Measurements from ENCODE around the gene TPRN.

The TPRN gene

DNA sequence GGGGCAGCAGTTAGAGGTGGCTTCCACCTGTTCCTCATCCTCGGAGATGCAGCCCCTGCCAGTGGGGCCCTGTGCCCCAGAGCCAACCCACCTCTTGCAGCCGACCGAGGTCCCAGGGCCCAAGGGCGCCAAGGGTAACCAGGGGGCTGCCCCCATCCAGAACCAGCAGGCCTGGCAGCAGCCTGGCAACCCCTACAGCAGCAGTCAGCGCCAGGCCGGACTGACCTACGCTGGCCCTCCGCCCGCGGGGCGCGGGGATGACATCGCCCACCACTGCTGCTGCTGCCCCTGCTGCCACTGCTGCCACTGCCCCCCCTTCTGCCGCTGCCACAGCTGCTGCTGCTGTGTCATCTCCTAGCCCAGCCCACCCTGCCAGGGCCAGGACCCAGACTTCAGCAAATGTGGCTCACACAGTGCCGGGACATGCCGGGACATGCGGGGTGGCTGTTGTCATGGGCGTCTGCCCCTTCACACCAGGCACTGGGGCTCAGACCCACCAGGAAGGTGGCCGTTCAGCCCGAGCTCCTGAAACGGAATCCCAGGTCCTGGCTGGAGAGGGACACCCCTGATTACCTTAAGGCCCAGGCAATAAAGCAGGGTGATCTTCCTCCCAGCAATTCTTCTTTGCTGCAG is 25.3 kb upstream of the TPRN start:
- no peak for DNase-seq (ENCODE audit: low read depth in 1 of 2, low spot score in 1 of 2)

DNA sequence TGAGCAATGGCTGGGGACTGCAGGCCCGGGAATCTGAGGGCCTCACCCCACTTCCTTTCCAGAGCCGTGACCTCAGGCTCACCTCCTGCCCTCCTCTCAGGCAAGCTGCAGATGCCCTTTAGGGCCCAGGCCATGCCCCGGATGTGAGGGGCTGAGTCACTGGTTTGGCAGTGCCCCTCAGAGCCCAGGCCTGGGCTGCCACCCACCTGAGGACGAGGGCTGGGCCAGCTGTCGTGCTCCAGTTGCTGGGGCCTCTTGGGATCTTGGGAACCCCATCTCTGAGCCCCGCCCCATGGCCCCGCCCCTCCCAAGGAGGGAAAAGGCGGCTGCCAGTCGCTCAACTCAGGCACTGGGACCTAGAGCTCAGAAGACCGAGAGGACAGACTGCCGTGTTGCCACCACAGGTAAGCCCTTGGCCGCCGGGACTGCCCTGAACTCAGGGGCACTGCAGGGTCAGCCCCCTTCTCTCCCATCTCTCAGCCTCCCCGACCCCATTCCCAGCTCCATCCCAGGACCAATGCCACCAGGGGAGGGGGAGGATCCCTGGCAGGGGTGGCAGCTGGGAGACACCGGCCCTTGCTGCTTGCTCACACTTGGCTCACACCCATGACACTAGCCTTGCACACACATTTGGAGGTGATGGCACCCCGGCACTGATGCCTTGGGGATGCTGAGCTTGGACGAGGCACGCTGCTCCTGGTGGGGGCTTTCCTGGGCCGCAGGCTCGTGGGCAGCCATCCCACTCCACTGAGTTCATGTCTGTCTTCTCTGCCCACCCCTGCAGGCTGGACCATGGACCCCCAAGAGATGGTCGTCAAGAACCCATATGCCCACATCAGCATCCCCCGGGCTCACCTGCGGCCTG is 24.5 kb upstream of the TPRN start, which contains the start of gene CYSRT1:
Gene CYSRT1, plus strand, starts transcription at position 345 of the 865 bp plus-strand sequence. Its CDS starts 448 bp downstream, at position 793.
- DNase-seq (ENCODE audit: low read depth in 1 of 2, low spot score in 1 of 2), result no peak

DNA sequence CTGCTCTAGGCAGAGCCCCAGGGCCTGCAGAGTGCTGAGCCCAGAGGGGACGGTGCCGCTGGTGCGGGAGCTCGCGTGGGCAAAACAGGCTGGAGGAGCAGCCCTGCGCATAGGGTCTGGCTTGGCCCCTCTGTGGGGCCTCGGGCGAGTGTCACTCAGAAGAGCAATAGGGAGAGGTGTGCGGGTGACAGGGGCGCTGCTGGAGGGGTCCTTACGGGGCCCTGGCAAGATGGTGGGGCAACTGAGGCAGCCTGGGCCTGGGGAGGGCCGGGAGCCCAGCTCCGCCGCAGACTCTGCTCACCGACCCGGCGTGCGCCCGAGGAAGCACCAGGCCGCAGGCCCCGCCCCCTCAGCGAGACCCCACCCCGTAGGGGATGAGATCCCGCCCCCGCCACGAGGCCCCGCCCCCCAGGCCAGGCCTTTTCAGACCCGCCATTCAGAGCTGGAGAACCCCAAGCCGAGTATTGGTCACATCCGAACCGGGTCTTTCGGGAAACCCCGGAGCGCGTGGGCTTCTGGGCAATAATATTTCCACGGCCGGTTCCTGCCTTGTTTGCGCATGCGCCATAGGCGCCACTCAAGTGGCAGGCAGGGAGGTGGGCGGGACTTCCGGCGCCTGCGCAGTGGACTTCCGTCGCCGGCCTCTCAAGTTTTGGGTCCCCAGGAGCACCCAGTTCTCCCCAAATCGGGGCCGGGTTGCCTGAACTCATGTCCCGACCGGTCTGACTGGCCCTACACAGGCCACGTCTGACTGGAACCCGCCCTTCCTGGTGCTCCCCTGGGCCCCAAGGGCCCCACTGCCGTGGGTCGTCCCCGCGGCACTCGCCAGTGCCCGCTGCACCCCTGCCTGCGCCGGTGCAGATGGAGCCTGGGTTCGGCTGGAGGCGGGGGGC is 22.8 kb upstream of the TPRN start:
- DNase-seq (ENCODE audit: low read depth in 1 of 2, low spot score in 1 of 2), result peak; percentile 96 to 98

DNA sequence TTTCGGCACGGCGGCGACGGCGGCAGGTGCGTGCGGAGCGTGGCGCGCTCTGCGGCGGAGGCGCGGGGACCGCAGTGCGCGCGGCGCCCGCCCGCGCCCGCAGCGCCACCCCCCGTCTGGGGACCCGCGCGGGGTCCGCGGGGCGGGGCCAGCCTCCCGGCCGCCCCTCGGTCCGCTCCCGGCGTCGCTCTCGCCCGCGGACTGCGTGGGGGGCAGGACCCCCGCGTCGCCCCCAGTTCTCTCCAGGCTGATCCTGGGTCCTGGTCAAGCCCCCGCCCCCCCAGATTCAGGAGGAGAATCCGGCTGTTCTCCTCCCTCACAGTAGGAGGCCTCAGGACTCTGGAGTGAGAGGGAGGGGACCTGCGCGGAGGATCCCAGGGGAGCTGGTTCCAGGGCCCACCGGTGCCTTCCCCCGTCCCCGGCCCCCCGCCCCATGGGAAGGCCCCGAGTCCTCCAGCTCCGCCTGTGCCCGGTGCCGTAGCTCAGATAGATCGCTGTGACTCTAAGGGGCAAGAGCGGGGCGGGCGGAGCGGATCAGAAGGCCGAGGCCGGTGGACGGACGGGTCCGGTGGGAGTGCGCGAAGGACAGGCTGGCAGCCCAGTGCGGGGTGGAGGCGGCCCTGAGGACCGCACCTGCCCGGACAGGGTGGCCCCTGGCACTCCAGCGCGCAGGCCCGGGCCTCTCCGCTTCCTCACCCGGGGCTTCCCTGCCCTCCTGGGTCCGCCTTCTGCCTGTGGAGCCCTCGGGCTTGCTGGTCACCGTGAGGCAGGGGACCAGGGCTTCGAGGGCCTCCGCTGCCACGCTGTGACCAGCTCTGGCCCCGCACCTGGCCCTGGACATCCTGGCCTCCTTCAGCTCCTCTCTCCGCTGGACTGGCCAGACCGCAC is 21.9 kb upstream of the TPRN start, which contains the start of gene RNF208:
Gene RNF208, minus strand, starts transcription at position 51 of the 888 bp plus-strand sequence. CDS start 1,028 bp downstream, outside the sequence.
- DNase-seq (ENCODE audit: low read depth in 1 of 2, low spot score in 1 of 2), result no peak

DNA sequence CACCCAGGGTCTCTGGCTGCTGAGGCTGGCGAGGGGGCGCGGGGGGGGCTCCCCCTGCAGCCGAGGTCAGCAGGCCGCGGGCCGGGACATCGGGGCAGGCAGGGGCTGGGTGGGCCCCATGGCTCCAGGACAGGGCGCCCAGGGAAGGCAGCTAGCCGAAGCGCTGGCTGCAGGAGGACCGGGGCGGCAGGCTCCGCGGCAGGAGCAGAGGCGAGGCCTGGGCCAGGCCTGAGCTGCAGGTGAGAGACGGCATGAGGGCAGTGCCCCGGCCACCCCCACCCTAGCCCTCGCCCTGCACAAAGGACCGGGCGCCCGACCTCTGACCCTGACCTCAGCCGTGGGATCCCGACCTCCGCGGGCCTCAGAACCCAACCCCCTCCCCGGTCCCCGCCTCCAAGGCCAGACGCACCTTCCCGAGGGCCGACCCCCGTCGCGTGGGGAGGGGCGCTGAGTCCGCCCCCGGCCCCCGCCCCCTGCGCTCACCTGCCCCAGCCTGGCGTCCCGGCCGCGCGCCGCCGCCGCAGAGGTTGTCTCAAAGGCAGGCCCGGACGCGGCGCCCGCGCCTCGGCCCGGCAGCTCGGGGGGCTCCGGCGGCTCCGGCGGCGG is 21.1 kb upstream of the TPRN start:
- DNase-seq (ENCODE audit: low read depth in 1 of 2, low spot score in 1 of 2), result no peak

DNA sequence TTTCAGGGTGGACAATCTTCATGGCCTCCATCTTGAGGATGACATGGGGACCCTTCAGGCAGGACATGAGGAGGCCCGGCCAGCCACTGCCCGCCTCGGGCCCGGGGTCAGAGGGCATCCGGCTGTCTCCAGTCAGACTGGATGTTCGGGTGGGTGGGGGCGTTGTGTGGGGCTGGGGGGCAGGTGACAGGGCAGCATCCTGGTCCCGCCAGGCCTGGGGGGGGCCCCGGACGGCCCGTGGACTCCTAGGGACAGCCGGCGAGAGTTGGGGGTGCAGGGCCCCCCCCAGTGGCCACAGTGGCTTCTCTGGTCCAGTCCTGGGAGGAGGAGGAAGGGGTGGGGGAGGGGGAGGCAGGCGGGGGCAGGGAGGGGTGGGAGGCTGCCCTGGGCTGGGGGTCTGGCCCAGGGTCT is 20.6 kb upstream of the TPRN start:
- no peak for DNase-seq (ENCODE audit: low read depth in 1 of 2, low spot score in 1 of 2)

DNA sequence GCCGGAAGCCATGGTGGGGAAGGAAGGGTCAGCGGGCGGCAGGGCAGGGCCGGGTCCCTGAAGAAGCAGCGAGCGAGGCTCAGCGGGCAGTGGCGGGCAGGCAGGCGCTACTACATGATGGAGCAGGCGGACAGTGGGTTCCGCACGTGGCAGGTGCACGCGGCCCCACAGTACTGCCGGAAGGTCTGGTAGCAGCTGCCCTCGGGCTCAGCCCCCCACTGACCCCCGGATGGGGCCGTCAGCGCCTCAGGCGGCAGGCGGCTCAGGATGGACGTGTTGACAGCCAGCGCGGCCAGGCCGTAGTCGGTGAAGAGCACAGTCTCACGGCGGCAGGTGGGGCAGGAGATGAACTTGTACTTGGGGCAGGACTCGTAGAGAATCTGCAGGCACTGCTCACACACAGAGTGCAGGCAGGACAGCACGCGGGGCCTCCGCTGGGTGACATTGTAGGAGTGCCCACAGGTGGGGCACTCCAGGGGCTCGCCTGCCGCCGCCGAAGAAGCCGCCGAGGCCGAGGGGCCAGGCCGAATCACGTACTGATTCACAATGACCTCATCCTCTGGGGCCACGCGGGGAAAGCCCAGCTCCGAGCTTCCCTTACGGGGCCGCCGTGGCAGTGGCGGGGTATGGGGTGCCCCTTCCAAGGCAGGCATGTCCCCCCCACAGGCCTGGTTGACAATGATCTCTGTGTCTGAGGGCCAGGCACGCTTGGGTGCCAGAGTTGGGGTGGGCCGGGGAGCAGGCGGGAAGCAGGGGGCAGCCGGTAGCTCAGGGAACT is 20.0 kb upstream of the TPRN start:
- DNase-seq (ENCODE audit: low read depth in 1 of 2, low spot score in 1 of 2), result no peak

DNA sequence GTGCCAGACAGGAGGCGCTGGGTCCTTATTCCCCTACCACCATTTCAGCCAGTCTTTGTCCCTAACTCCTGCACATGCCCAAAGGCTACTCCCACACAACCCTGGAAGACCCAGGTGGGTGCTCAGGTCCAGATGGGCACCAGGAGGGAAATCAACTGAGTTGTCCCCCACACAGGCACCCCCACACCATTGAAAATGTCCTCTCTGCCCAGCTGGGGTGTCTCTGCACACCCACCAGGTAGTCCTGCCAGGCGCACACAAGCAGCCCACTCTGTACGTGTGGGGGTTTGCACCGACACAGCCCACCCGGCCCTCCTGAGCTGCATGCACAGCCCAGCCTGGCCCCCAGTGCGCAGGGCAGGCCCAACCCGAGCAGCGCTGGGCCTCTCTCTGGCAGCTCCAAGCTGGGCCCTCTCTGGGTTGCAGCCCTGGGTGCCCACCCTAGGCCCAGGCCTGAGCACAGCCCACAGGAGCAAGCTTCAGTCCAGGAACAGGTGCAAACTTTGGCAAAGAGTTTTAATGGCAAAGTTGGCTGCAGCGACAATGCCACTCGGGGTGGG is 19.3 kb upstream of the TPRN start:
- no peak for DNase-seq (ENCODE audit: low read depth in 1 of 2, low spot score in 1 of 2)

DNA sequence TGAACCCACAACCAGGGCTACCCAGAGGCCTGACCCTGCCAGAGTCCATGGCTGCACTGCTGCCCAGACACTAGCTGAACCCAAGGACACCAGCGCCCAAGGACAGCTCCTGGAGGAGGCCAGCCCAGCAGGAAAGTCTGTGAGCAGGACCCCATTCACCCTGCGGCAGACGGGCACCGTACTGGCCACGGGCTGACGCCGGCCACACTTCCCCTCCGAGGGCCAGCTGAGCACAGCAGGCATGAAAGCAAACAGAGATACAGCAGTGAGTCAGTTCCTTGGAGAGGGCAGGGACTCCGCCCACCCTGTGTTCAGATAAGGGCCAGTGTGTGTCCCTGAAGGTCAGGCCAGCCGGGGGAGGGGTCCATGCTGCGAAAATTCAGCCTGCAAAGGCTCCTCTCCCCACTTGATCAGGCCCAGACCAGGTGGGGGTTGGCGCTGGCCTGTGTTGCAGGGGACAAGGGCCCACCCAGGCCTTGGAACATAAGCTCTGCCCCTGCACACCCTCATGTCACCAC is 18.3 kb upstream of the TPRN start:
- no peak for DNase-seq (ENCODE audit: low read depth in 1 of 2, low spot score in 1 of 2)

DNA sequence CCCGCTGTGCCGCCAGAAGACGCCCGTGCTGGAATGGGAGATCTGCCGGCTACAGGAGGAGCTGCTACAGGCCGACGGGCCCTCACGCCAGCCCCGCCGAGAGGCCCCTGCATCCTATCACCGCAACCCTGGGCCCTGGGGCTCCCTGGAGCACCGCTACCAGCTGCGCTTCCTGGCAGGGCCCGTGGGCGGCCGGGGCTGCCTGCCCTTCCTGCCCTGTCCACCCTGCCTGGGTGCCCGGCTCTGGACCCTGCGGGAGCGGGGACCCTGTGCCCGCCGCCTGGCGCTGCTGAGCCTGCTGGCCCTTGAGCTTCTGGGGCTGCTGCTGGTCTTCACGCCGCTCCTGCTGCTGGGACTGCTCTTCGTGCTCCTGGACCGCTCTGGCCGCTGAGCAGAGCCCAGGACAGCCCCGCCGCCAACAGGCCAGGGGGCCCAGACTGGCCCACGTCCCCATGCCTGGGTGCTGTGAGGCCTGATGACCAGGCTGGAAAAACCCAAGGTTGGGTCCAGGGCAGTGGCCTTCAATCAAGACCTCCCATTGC is 17.7 kb upstream of the TPRN start:
- DNase-seq (ENCODE audit: low read depth in 1 of 2, low spot score in 1 of 2), result no peak

DNA sequence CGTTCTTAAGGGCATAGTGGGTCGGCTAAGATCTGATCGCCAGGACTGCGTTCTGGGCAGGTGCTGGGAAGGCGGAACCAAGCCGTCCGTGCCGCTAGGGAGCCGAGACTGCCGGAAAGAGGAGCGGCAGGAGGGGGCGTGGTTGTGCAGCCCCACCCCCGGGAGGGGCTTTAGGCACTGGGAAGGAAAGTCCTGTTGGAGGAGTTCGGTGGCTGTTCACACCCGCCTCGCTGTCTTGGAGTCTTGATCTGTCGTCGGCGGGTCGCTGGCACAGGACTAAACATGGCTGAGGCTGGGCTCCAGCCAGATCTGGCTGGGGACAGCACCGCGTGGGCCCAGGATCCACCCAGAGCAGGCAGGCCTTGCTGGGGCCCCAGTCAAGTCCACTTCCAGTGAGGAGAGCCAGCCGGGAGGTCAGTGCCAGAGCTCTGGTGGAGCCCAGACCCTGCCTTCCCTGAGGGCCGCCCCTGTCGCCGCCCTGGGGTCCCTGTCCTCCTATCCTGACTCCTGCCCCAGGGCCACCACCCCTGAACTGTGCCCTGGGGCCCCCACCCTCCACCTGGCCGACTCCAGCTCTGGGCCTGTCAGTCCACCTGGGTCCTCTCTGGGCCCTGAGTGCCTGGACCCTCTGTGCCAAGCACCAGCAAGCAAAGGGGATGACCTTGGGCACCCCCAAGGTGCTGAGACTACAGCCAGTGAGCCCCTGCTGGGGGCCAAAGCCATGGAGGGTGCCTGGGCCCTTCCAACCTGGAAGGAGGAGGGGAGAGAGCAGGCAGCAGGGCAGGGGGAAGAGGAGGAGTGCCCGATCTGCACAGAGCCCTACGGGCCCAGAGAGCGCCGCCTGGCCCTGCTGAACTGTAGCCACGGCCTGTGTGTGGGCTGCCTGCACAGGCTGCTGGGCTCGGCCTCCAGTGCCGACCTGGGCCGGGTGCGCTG is 17.0 kb upstream of the TPRN start:
- DNase-seq (ENCODE audit: low read depth in 1 of 2, low spot score in 1 of 2), result no peak

DNA sequence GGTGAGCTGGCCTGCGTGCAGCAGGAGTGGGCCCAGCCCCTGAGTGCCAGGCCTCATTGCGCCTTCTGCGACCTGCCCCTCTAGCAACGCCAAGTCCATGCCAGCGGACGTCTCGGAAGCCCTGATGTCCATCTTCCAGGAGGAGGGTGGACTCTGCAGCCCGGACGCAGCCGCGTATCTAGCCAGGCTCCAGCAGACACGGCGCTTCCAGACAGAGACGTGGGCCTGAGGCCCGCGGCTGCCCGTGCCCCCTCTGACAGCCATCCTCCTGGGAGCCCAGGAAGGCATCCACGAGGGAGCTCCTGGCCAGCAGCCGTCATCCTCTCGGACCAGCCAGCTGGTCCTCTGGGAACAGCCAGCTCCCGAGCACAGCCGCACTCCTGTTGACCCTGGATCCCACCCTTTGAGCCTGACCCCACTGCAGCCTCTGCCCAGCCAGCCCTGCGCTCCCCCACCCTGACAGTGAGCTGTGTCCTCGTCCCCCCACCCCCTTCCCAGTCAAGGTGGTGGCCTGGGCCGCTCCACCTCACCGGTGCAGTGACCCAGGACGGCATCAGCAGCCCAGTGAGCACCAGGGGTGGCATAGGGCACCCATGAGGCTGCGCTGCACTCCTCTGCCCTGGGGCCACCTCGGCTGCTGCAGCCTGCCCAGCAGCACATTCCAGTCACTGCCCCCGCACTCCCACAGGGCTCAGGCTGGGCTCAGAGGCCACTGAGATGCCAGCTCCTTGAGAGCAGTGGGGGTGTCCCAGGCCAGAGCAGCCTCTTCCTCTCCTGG is 15.8 kb upstream of the TPRN start:
- no peak for DNase-seq (ENCODE audit: low read depth in 1 of 2, low spot score in 1 of 2)

DNA sequence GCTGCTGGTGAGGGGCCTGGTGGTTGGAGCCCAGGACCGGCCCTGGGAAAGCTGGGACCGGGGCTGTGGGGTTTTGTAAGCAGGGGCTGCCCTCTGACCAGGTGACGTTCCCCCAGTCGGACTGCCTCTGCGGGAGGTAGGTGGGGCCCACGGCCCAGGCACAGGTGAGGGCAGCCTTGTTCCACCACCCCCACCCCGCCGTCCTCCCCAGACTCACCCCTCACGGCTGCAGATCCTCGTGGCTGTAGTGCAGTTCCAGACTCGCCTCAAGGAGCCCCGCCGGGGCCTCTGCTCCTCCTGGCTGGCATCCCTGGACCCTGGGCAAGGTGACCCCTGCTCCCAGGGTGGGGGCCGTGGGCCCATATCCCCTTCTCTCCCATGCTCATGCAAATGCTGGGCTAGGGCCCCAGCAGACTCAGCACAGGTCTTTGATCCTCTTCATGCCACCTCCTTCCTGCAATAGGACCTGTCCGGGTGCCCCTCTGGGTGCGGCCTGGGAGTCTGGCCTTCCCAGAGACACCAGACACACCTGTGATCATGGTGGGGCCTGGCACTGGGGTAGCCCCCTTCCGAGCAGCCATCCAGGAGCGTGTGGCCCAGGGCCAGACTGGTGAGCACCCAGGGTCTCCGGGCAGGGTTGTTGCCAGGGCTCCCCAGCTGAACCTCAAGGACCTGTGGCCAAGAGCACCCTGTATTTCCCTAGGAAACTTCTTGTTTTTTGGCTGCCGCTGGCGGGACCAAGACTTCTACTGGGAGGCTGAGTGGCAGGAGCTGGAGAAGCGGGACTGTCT is 14.8 kb upstream of the TPRN start:
- no peak for DNase-seq (ENCODE audit: low read depth in 1 of 2, low spot score in 1 of 2)

DNA sequence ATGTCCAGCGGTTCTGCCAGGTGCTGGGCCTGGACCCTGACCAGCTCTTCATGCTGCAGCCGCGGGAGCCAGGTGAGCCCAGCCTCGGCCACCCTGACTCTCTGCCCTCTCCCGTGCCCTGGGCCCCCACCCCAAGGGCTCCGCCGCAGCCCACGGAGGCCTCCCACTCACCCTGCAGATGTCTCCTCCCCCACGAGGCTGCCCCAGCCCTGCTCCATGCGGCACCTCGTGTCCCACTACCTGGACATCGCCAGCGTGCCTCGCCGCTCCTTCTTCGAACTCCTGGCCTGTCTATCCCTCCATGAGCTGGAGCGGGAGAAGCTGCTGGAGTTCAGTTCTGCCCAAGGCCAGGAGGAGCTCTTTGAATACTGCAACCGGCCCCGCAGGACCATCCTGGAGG is 14.1 kb upstream of the TPRN start:
- DNase-seq (ENCODE audit: low read depth in 1 of 2, low spot score in 1 of 2), result no peak

DNA sequence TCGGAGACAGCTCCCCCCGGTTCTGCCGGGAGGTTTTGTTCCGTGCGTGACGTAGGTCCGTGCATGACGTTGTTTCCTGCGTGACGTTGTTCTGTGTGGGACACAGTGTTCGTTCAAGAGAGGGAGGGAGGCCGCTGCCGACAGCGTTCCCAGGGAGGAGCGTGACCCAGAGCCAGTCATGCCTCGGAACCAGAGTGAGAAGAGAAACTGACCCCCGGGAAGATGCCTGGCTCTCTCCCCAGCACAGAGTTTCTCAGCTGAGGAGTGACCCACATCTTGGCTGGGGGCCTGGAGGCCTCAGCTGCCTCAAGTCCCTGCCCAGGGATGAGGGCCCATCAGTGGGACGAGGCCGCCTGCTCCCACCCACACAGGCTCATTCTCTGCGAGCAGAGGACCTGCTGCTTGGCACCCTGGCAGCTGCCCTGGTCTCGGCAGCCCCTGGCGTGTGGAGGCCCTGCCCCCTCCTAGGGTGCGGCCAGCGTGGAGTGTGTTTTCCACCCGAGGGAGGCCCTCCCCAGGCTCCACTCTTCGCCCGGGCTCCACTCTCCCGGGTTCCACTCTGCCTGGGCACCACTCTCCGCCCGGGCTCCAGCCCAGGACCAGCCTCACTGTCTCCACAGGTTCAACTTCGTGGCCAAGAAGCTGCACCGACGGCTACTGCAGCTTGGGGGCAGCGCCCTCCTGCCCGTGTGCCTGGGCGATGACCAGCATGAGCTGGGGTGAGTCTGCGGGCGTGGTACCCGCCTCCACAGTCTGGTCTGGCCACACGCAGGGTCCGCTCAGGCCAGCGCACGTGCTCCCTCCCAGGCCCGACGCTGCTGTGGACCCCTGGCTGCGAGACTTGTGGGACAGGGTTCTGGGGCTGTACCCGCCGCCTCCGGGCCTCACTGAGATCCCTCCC is 12.9 kb upstream of the TPRN start:
- no peak for DNase-seq (ENCODE audit: low read depth in 1 of 2, low spot score in 1 of 2)
